Astrocyte of the cerebellum (primary cell): ENCODE measurements around the gene SLC35C1.
"Not testable (repeated sequence)": the region's sequence is repeated elsewhere in the genome, so short reads cannot be mapped to it uniquely, and the experiment has no call there.

Source experiments
- DNase-seq: peaks from one replicate; pipeline ENCODE4 v3.0.0-alpha.2; 2011; ENCODE audit warnings: low read depth
- H3K4me3 ChIP-seq: 2 replicates; pipeline ENCODE4 v1.5.1; 2011; ENCODE audit warnings: mild to moderate bottlenecking, low read depth, low read length, moderate library complexity
- CTCF ChIP-seq: IDR thresholded peaks from 2 replicates; pipeline ENCODE4 v1.5.1; 2012; ENCODE audit warnings: low read length, low read depth, moderate library complexity, mild to moderate bottlenecking; ENCODE audit errors: missing control alignments
- in situ Hi-C: cut with HindIII; loops from 2 replicates; pipeline ENCODE4 v1.10.0; 2017; ENCODE audit warnings: low sequenced_read_pairs

Gene SLC35C1

GRCh38 chr11:45832811-45833441, 28.0 kb downstream of the SLC35C1 start:
- no peak for TF ChIP-seq CTCF
- in situ Hi-C loops: no loop called here
- DNase-seq: no peak
- no peak overlapping the region for H3K4me3 ChIP-seq

GRCh38 chr11:45833761-45834160, 28.8 kb downstream of the SLC35C1 start:
- TF ChIP-seq CTCF: no peak
- H3K4me3 ChIP-seq: no peak overlapping the region
- in situ Hi-C loops: no loop called here
- DNase-seq: no peak

GRCh38 chr11:45834298-45834756, 29.4 kb downstream of the SLC35C1 start:
- no peak for TF ChIP-seq CTCF
- H3K4me3 ChIP-seq: no peak overlapping the region
- DNase-seq: no peak
- in situ Hi-C loops: no loop called here

- TF ChIP-seq CTCF: no peak
- no peak for DNase-seq
- H3K4me3 ChIP-seq: no peak overlapping the region
- in situ Hi-C loops: no loop called here
These were observed 34.3 kb downstream of the SLC35C1 start for GRCh38 chr11:45839204-45839603.

- H3K4me3 ChIP-seq, in situ Hi-C loops, DNase-seq: not testable (repeated sequence)
These were observed 35.3 kb downstream of the SLC35C1 start for GRCh38 chr11:45840251-45840650.

- in situ Hi-C loops: no loop called here
- no peak overlapping the region for H3K4me3 ChIP-seq
- DNase-seq: peak; percentile 68
- TF ChIP-seq CTCF: peak; percentile 98
These were observed 38.4 kb downstream of the SLC35C1 start for GRCh38 chr11:45843158-45843924.
